CD14-positive monocyte (primary cell): ENCODE results near the gene SLC25A19. TPM values are rescaled to one million over a fixed set of nuclear protein-coding genes. Genes with fewer than 3 reads are reported as not detected.
A peak's percentile ranks its signal among the peaks of the same experiment; 100 is the strongest.

Source experiments
- DNase-seq, 3 donors: peaks; one replicate each; pipeline ENCODE4 v3.0.0-alpha.2; 2011 to 2022
- H2AFZ ChIP-seq: 2 replicates; pipeline ENCODE4 v1.6.0; 2012; ENCODE audit warnings: mild to moderate bottlenecking, low read depth, low read length, inconsistent platforms; ENCODE audit not compliant: insufficient read depth, poor library complexity, severe bottlenecking
- H3K27ac ChIP-seq, 2 donors: 1 replicate in 1 of 2; 2 replicates in 1 of 2; pipeline ENCODE4 v1.5.1; 2012 to 2013; ENCODE audit warnings: low read length in 2 of 2, control low read depth in 1 of 2, inconsistent platforms in 1 of 2, low read depth in 1 of 2, mild to moderate bottlenecking in 1 of 2
- H3K27me3 ChIP-seq, 2 donors: one replicate each; pipeline versions ENCODE4 v1.6.0 to v1.6.1; 2011 to 2013; ENCODE audit warnings: low read length in 2 of 2; ENCODE audit not compliant: control insufficient read depth in 2 of 2, insufficient read depth in 2 of 2
- H3K36me3 ChIP-seq, 2 donors: replicated peaks in 1 of 2; 1 replicate in 1 of 2; 2 replicates in 1 of 2; pipeline versions ENCODE4 v1.5.1 to v1.6.1; 2012 to 2013; ENCODE audit warnings: low read length in 2 of 2, control low read depth in 1 of 2, inconsistent platforms in 1 of 2, mild to moderate bottlenecking in 1 of 2; ENCODE audit not compliant: insufficient read depth in 2 of 2, control insufficient read depth in 1 of 2
- H3K4me1 ChIP-seq, 2 donors: 1 replicate in 1 of 2; 2 replicates in 1 of 2; pipeline versions ENCODE4 v1.5.1 to v1.6.1; 2012 to 2013; ENCODE audit warnings: low read length in 2 of 2, control low read depth in 1 of 2, inconsistent platforms in 1 of 2, mild to moderate bottlenecking in 1 of 2, moderate library complexity in 1 of 2; ENCODE audit not compliant: insufficient read depth in 2 of 2, control insufficient read depth in 1 of 2
- H3K4me2 ChIP-seq: replicated peaks from 2 replicates; pipeline ENCODE3; 2012; ENCODE audit warnings: low read length, moderate library complexity, mild to moderate bottlenecking; ENCODE audit not compliant: poor library complexity, severe bottlenecking; ENCODE audit errors: extremely low read depth
- H3K4me3 ChIP-seq, 3 experiments: fragments of 200-600 bp in 1 of 3; sonication (generic) in 1 of 3; replicated peaks in 1 of 3; 1 replicate in 2 of 3; 2 replicates in 1 of 3; pipeline ENCODE4 v1.5.1; 2011 to 2013; ENCODE audit warnings: low read length in 3 of 3, mild to moderate bottlenecking in 3 of 3, control low read depth in 2 of 3, low read depth in 2 of 3, inconsistent platforms in 1 of 3, moderate library complexity in 1 of 3
- H3K79me2 ChIP-seq: 2 replicates; pipeline ENCODE4 v1.6.0; 2012; ENCODE audit warnings: mild to moderate bottlenecking, control low read depth, inconsistent platforms, low read length, moderate library complexity; ENCODE audit not compliant: insufficient read depth
- H3K9ac ChIP-seq: 2 replicates; pipeline ENCODE4 v1.6.0; 2017; ENCODE audit warnings: low read length, mild to moderate bottlenecking; ENCODE audit not compliant: insufficient read depth, poor library complexity, severe bottlenecking
- H3K9me3 ChIP-seq, 2 donors: replicated peaks in 1 of 2; 1 replicate in 1 of 2; 2 replicates in 1 of 2; pipeline versions ENCODE4 v1.5.1 to v1.6.1; 2012 to 2013; ENCODE audit warnings: low read length in 2 of 2, control low read depth in 1 of 2; ENCODE audit not compliant: control insufficient read depth in 1 of 2, insufficient read depth in 1 of 2
- H4K20me1 ChIP-seq: 2 replicates; pipeline ENCODE4 v1.6.0; 2012; ENCODE audit warnings: mild to moderate bottlenecking, low read length, control low read depth, moderate library complexity; ENCODE audit not compliant: insufficient read depth
- H3K27ac Mint-ChIP-seq, 7 donors: one replicate each; pipeline ENCODE4 v1.8.0; 2020; ENCODE audit warnings: mild to moderate bottlenecking in 7 of 7, mixed read lengths in 7 of 7, moderate library complexity in 6 of 7, inconsistent platforms in 2 of 7
- H3K27me3 Mint-ChIP-seq, 3 donors: one replicate each; pipeline ENCODE4 v1.8.0; 2021 to 2022; ENCODE audit warnings: low read depth in 3 of 3, mild to moderate bottlenecking in 3 of 3, mixed read lengths in 3 of 3, moderate library complexity in 3 of 3, inconsistent platforms in 1 of 3
- H3K36me3 Mint-ChIP-seq, 2 donors: one replicate each; pipeline ENCODE4 v1.8.0; 2020; ENCODE audit warnings: mixed read lengths in 2 of 2, inconsistent platforms in 1 of 2, mild to moderate bottlenecking in 1 of 2
- H3K4me1 Mint-ChIP-seq: one replicate; pipeline ENCODE4 v1.8.0; 2020; ENCODE audit warnings: mild to moderate bottlenecking, mixed read lengths
- H3K4me3 Mint-ChIP-seq, 2 donors: one replicate each; pipeline ENCODE4 v1.8.0; 2020; ENCODE audit warnings: mild to moderate bottlenecking in 2 of 2, mixed read lengths in 2 of 2, moderate library complexity in 1 of 2
- H3K9me3 Mint-ChIP-seq, 7 donors: one replicate each; pipeline ENCODE4 v1.8.0; 2020 to 2022; ENCODE audit warnings: mixed read lengths in 7 of 7, mild to moderate bottlenecking in 6 of 7, moderate library complexity in 6 of 7, inconsistent platforms in 2 of 7
- CTCF ChIP-seq: fragments of 200-600 bp; IDR thresholded peaks from one replicate; pipeline ENCODE4 v1.8.0; 2022; ENCODE audit warnings: antibody characterized with exemption, mild to moderate bottlenecking
- WGBS: methylation state at CpG from one replicate; pipeline ENCODE4 v1.1.5; 2013; ENCODE audit warnings: missing lambda C conversion rate; ENCODE audit not compliant: insufficient coverage; 5-methylcytosine and 5-hydroxymethylcytosine counted together
- intact Hi-C, 2 donors: fragments of 100-400 bp; cut with micrococcal nuclease; formaldehyde crosslinking; loops; one replicate each; pipeline versions ENCODE4 v1.15.0 to v1.15.1; 2023
- polyA plus RNA-seq, 3 donors: library from polyadenylated mRNA; depleted of rRNA in 1 of 3; unstranded in 2 of 3; stranded (reverse) in 1 of 3; fragments of 300-500 nt in 2 of 3; fragments of >200 nt in 1 of 3; fragmentation: Illumina TruSeq in 2 of 3; gene quantifications; 1 replicate in 2 of 3; 2 replicates in 1 of 3; pipeline ENCODE4 v1.2.3, GENCODE V29; 2012 to 2021

The SLC25A19 gene
- polyA plus RNA-seq, 3 donors, result 14.4 to 21.5 (median 18.8) TPM

- H3K9me3 Mint-ChIP-seq, result peaks cover 0 to 2% (median 0%) of the 10 kb centered on the region in 7 donors
- Histone ChIP-seq H3K9ac (no peak overlapping the region), H3K36me3 (peaks cover 58 to 72% of the 10 kb centered on the region in 2 donors), H3K27me3 (no peaks in the 10 kb centered on the region), H3K79me2 (peaks cover 99% of the 10 kb centered on the region), H3K9me3 (no peaks in the 10 kb centered on the region), H3K4me1 (peaks cover 56 to 65% of the 10 kb centered on the region in 2 donors), H2AFZ (no peak overlapping the region), H3K4me2 (no peak overlapping the region), H4K20me1 (peaks cover 27% of the 10 kb centered on the region), H3K27ac (peak overlapping the region in 1 of 2 donors; percentile 100), H3K4me3 (no peak overlapping the region)
- 93% methylated on average over 8 of the region's 20 CpGs for WGBS
- peaks cover 0 to 1% (median 0%) of the 10 kb centered on the region in 3 donors for H3K27me3 Mint-ChIP-seq
- H3K27ac Mint-ChIP-seq, result peak overlapping the region; percentile 11 to 63 (median 54)
- peaks cover 66 to 85% of the 10 kb centered on the region in 2 donors for H3K36me3 Mint-ChIP-seq
- no peak for TF ChIP-seq CTCF
- DNase-seq, result no peak
- peaks cover 54% of the 10 kb centered on the region for H3K4me1 Mint-ChIP-seq
- intact Hi-C loops, result no loop called here
- H3K4me3 Mint-ChIP-seq, result no peak overlapping the region
Observed at GRCh38 chr17:75319904-75320691, 30.9 kb upstream of the SLC25A19 start.

- intact Hi-C loops, result no loop called here
- Histone ChIP-seq H3K4me2 (no peak overlapping the region), H3K27ac (peak overlapping the region; percentile 63 to 100), H3K79me2 (peaks cover 85% of the 10 kb centered on the region), H3K4me3 (no peak overlapping the region), H2AFZ (no peak overlapping the region), H3K9ac (peak overlapping the region; percentile 6), H3K36me3 (peaks cover 51 to 64% of the 10 kb centered on the region in 2 donors), H3K4me1 (peaks cover 60 to 67% of the 10 kb centered on the region in 2 donors), H4K20me1 (peaks cover 13% of the 10 kb centered on the region), H3K9me3 (no peaks in the 10 kb centered on the region), H3K27me3 (no peaks in the 10 kb centered on the region)
- H3K4me1 Mint-ChIP-seq, result peaks cover 57% of the 10 kb centered on the region
- peak overlapping the region; percentile 60 to 97 (median 92) for H3K27ac Mint-ChIP-seq
- peaks cover 0 to 1% (median 0%) of the 10 kb centered on the region in 7 donors for H3K9me3 Mint-ChIP-seq
- WGBS, result 95% methylated on average over 3 of the region's 10 CpGs
- H3K4me3 Mint-ChIP-seq, result no peak overlapping the region
- H3K27me3 Mint-ChIP-seq, result peaks cover 0 to 2% (median 0%) of the 10 kb centered on the region in 3 donors
- H3K36me3 Mint-ChIP-seq, result peaks cover 58 to 78% of the 10 kb centered on the region in 2 donors
- no peak for TF ChIP-seq CTCF
- no peak for DNase-seq
Observed at GRCh38 chr17:75318615-75319222, 29.5 kb upstream of the SLC25A19 start.
